GDM1 (cell line): ENCODE measurements around the gene ALS2CL.

Experiments used
- DNase-seq: peaks from one replicate; lab custom pipeline; 2025; lab: John Stamatoyannopoulos, UW

The ALS2CL gene

GRCh38 chr3:46677411-46677726 lies 16.1 kb downstream of the ALS2CL start:
- DNase-seq: no peak

DNA sequence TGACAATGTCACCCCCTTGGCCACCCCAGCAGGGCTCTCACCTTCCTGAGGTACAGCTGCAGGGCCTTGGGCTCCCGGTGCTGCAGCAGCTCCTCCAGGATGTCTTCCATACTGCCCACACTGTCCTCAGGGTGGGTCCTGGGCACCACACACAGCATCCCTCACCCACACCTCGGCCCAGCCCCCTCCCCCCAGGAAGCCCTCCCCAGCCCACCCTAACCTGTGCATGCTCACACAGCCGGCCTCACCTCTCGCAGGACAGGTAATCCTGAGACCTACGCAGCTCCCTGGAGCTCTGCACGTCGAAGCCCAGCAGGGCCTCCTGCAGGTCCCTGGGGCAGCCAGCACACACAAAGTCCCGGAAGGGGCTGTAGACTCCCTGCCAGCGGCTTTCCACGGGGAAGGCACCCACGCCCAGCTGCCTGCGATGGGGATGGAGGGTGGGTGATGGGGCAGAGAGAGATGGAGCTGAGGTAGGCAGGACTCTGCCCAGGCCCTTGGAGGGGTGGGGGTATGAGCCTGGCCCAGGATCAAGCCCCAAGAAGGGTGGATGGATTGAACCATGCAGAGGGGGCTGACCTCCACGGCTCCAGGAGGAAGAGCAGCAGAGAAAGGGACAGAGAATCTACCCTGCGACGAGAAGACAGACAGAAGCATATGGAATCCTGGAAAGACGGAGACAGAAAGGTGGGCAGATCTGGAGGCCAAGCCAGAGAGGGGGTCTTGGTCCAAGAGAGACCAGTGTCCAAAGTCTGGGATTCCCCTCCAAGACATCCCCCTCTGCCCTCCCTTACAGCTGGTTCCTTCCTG lies 16.7 kb downstream of the ALS2CL start:
- no peak for DNase-seq

- DNase-seq: no peak
These were observed 17.5 kb downstream of the ALS2CL start for GRCh38 chr3:46675843-46676567.

DNA sequence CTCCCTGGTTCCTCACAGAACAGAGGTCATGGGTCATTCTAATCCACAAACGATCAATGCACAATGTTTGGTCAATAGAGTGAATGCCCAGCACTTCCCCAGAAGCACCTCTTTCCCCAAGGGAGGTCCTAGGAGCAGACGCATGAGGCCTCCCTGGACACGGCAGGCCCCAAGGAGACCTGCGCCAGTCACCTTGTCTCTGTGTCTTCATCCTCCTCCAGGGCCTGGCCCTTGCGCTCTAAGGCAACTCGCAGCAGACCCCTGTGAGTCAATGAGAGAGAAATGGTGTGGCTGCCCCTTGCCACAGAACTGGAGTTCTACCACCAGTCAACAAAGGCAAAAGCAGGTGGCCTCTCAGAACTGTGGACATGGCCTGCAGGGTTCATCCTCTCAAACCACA lies 18.1 kb downstream of the ALS2CL start:
- DNase-seq: no peak

DNA sequence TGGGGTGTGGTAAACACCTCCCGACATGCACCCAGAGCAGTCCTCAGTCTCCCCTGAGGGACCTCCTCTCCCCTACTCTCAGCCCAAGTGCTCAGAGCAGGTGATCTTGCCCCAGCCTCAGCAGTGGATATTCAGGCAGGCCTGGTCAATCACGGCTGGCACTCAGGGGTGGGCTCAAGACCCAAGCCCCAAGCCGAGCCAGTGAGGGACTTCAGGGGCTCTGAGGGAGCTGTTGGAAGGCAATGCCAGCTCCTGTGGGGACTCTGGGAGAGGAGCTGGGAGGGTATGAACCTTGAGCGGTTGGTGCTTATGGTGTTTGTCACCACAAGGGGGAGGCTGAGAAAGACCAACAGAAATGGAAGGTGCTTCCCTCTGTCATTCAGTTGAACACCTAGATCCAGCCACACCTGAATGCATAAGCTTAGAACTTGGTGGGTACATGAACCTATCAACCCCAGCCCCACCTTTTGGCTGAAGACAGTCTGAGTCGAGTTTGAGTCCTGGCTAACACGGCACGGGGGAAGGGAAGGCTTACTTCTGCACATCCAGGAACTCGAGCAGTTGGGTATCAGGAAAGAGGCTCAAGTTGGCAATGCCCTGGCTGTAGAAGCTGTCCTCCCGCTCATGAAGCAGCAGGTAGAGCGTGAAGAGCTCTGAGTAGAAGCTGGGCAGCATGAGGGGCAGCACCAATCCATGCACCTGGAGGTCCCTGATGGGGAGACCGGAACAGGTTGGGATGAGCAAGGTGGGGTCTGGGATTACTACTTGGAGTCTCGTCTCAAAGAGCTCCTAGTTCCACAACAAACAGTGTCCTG lies 19.2 kb downstream of the ALS2CL start:
- DNase-seq: no peak

GRCh38 chr3:46673151-46674030 lies 20.1 kb downstream of the ALS2CL start:
- no peak for DNase-seq

DNA sequence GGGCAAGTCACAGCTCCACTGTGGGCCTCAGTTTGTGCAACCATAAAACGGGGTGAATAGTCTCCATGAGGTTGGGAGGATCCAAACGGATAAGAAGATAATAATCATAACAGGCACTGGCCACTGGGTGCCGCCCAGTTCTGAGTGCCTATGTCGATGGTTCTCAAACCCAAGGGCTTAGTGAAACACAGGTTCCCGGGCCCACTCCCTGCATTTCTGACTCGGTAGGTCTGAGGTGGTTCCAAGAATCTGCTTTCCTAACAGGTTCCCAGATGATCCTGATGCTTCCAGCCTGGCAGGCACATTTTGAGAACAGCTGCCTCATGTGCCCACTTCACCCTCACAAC lies 21.2 kb downstream of the ALS2CL start:
- DNase-seq: no peak

DNA sequence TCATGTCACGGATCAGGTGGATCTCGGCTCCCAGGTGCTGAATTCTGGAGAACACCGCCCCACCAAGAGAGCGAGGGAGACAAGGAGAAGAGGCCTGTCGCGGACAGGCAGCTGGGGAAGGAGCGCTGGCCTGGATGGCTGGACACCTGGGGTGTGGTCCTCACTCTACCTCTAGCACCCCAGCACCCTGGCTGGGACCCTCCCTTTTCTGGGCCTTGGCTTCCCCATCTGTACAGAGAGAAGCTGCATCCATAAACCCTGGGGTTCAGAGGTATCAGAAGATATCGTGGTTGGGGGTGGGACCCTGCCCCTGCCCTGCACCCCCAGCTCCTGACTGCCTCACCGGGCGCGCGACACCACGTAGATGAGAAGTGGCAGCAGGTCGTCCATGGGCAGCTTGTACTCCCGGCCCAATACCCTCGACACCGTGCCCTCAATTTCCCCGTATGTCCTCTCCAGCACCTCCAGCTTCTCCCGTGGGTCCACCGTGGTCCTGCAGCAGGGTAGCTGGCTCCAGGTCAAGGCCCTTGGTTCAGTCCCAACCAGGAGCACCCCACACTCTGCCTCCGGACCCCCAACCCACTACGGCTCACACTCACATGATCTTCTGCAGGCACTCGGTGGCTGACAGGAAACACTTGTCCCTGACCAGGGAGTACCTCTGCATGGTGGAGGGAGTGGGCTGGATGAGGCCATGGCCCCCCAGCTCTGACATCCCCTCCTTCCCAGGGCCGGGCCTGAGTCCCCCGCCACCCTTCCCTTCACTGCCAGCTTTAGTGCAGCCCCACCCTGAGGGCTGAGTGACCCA lies 21.7 kb downstream of the ALS2CL start:
- DNase-seq: no peak

- DNase-seq: no peak
These were observed 22.5 kb downstream of the ALS2CL start for GRCh38 chr3:46670891-46671427.

DNA sequence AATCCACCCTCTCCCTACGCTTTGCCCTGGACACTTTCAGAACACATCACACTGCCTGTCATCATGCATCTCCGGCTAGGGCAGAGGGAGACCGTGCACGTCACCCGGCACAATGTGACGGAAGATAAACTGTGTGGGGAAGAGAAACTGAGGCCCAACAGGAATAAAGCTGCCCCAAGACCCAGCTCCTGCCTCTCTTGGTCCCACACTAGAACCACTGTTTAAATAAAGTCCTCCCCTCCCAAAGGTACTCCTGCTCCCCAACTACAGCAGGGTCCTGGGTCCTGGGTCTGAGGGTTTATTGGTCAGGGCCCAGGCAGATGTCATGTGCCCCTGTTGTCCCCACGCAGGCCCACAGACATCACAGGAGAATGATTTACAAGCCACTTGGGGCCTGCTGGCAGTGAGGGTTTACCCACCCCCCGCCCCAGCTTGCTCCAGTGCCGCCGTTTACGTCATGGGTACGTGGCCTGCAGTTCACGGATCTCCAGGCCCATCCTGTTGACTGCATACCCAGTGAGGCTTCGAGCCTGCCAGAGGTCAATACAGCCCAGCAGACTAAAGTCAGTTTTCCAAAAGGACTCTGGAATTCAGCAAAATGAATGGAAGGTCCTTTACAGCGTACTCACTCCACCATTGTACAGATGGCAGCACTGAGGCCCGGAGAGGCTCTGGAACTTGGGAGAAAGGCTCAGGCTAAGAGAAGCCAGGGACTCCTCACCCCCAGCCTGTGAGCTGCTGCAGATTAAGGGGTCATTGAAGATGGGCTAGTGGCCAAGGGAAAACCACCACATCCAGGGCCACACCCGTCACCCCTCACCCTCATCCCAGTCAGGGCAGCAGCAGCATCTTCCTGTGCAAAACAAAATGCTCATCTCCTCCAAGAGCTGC lies 23.2 kb downstream of the ALS2CL start:
- DNase-seq: no peak

DNA sequence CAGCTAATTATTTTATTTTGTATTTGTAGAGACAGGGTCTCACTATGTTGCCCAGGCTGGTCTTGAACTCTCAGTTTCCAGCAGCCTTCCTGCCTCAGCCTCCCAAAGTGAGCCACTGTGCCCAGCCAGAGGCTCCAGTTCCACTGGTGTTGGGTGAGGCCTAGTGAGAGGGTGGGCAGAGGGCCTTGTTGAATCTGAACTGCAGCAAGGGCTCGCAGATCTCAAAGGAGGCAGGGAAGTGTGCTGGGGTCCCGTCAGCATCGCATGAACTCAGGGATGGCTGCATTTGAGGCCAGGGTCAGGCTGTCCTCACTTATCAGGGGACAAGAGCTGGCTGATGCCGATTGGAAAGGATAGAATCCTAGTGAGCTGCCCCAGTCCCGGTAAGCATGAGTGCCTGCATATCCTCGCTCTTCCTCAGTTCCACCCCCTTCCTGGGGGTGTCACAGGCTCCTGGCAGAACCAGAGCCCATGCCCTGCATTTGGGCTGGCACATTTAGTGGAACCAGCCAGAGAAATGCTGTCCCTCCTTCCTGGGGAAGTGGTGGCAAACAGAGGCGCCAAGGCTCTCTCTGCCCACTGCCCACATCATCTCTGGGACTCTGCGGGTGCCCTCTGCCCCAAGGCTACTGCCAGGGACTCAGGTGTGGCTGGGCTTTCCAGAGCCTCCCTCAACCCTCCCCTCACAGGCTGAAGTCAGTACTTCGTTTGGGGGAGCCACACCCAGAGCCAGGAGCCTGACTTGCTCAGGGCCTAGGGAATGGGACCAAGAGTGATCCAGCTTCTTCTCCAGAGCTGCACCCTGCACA lies 24.1 kb downstream of the ALS2CL start:
- no peak for DNase-seq

DNA sequence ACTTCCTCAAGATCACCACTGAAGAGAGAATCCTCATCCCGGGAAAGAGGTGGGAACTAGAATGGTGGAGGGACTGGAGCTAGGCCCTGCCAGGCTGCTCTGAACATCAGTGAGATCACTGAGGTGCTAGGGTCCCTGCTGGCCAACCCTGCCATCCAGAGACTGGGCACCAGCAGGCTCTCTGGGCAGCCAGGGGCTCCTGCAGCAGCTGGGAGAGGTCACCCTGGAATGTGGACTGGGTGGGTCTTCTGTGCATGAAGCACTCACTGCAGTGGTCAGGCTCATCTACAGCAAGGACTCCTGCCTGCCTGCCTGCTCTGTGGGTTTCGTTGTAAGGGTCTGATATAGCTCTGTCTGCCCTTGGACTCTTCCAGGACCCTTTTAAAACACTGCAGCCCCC lies 24.9 kb downstream of the ALS2CL start:
- no peak for DNase-seq

DNA sequence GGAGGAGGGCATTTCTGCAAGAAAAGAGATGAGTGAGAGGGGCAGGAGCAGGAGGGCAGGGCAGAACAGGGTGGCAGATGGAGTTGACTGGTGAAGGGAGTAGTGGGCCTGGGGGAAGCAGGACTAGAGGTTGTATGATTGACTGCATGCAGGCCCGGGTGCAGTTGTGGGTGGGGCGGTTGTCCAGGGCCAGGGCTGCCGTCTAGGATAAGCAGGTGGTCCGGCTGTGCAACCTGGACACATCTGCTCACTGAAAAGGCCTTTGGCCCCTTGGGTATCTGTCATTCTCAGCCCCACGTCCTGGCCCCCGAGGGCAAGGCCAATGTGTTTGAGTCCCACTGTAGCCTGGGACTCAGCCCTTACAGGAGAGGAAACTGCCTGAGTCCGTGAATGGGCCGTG lies 25.4 kb downstream of the ALS2CL start:
- no peak for DNase-seq

DNA sequence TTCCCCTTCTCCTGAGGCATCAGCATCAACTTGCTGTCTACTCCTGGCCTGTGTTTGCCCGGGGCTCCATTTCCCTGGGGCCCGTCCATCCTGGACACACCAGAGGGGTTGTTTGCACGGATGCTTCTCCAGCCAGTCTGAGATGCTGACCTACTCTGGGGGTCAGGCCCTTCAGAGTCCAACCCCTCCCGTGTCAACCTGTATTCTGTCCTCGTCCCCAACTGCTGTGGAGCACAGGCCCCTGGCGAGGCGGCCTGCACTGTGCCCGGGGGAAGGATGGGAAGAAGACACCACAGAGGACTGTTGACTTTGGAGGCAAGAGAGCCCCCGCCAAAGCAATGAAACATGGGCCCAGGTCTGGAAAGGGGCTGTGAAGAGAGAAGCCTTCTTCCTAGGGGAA lies 25.8 kb downstream of the ALS2CL start:
- no peak for DNase-seq

- no peak for DNase-seq
These were observed 26.3 kb downstream of the ALS2CL start for GRCh38 chr3:46667061-46667621.

DNA sequence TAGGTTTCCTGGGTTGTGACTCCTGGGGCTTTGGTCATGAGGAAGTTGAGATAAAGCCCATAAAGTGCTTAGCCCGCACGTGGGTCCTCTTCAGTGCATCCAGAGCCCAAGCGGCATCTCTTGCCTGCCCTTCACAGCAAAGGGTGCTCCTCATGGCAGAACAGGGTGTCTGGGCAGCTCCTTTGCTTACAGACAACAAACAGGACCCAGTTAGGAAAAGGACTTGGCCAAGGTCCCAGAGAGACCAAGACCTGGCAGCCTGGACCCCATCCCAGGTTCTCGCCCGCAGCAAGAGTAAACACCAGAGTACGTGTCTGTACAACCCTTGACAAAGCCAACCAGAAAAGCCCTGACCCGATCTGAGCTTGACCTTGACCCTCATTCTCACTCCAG lies 27.0 kb downstream of the ALS2CL start:
- no peak for DNase-seq

DNA sequence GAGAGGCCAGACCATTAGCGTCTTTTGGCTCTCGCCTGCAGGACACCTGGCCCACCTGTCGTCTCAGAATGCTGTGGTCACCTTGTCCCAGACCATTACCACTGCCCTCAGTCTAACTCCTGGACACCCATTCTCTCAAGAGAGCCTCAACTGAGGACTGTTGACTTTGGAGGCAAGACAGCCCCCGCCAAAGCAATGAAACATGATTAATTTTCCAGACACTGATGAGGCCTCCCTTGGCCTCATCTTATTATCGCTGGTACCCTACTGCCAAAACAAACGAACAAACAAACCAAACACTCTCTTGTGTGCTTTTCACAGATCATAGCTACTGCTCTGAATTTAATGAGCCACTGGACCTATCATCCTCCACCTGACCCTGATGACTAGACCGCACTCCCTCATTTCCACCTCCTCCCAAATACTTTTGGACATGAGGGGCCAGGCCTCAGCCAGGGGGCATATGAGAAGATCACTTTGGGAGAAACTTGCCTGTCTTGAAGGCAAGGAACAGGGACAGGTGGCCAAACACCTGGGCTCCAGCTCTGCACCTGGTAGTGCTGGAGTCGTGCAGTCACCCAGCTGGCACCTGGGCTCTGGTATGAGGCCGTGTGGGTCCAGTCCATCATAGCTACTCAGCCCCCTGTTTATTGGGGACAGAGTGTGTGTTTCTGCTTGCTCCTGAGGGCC lies 27.6 kb downstream of the ALS2CL start:
- DNase-seq: no peak
